GM18867 (cell line): Measurements from ENCODE around the gene KIFC1.
A peak's percentile ranks its signal among the peaks of the same experiment; 100 is the strongest.

Experiments used
- ATAC-seq: cut with Tn5 transposase; IDR thresholded peaks from one replicate; pipeline ENCODE4 v1.9.1; 2021; ENCODE audit warnings: mild to moderate bottlenecking, moderate library complexity; ENCODE audit not compliant: unreplicated experiment

KIFC1 gene

GRCh38 chr6:33439956-33440648, 48.5 kb downstream of the KIFC1 start:
- no peak for ATAC-seq

- ATAC-seq: no peak
Measured at GRCh38 chr6:33440649-33441309, 49.2 kb downstream of the KIFC1 start.

GRCh38 chr6:33441457-33441856, 49.8 kb downstream of the KIFC1 start:
- no peak for ATAC-seq

GRCh38 chr6:33442283-33442682, 50.7 kb downstream of the KIFC1 start:
- ATAC-seq: no peak

- no peak for ATAC-seq
Measured at GRCh38 chr6:33443025-33443424, 51.4 kb downstream of the KIFC1 start.

GRCh38 chr6:33443619-33444504, 52.2 kb downstream of the KIFC1 start:
- no peak for ATAC-seq

GRCh38 chr6:33445119-33445603, 53.5 kb downstream of the KIFC1 start:
- no peak for ATAC-seq

- ATAC-seq: no peak
Measured at GRCh38 chr6:33446356-33446755, 54.7 kb downstream of the KIFC1 start.

- no peak for ATAC-seq
Measured at GRCh38 chr6:33450434-33450833, 58.8 kb downstream of the KIFC1 start.

GRCh38 chr6:33451606-33452005, 60.0 kb downstream of the KIFC1 start:
- ATAC-seq: no peak

GRCh38 chr6:33452496-33452895, 60.9 kb downstream of the KIFC1 start:
- ATAC-seq: no peak

GRCh38 chr6:33453393-33454008, 61.9 kb downstream of the KIFC1 start:
- ATAC-seq: no peak

GRCh38 chr6:33454009-33454946, 62.7 kb downstream of the KIFC1 start, which contains the start of gene ZBTB9:
TSS of gene ZBTB9 (plus strand) at chr6:33454576. CDS start at chr6:33455101, 525 bp downstream.
- ATAC-seq: peak; percentile 97

- ATAC-seq: no peak
Measured at GRCh38 chr6:33455051-33455450, 63.4 kb downstream of the KIFC1 start.

- no peak for ATAC-seq
Measured at GRCh38 chr6:33456156-33456555, 64.5 kb downstream of the KIFC1 start.

- ATAC-seq: no peak
Measured at GRCh38 chr6:33458676-33459075, 67.1 kb downstream of the KIFC1 start.

GRCh38 chr6:33459226-33459625, 67.6 kb downstream of the KIFC1 start:
- no peak for ATAC-seq
